ENCODE results near the gene ZNF750. TPM values are rescaled to one million over a fixed set of nuclear protein-coding genes. Genes with fewer than 3 reads are reported as not detected.

Gene ZNF750
- total and polyA plus RNA-seq, 2 of the 13 experiments (the other 11 are each of a cell fraction or from before 2014, with no cell fraction given): not detected

DNA sequence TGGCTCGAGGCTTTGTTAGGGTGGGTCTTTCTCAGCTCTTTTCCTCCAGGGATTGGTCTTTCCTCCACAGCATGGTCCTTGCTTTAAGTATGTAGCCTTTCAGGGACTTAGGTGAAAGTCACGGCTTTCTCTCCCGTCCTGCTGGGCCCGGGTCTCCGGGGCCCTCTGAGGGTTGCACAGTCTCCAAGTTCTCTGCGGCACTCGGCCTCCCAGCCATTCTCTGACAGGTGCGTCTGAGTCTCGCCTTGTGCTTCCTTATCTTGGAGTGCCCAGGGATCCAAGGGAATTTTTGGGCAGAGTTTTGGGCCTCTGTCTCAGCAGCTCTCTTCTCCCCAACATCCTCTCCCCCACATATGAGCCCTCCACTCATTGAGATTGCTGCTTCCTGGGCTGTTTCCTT lies 36.6 kb downstream of the ZNF750 start (continued):
- TF ChIP-seq, protein P1, sequence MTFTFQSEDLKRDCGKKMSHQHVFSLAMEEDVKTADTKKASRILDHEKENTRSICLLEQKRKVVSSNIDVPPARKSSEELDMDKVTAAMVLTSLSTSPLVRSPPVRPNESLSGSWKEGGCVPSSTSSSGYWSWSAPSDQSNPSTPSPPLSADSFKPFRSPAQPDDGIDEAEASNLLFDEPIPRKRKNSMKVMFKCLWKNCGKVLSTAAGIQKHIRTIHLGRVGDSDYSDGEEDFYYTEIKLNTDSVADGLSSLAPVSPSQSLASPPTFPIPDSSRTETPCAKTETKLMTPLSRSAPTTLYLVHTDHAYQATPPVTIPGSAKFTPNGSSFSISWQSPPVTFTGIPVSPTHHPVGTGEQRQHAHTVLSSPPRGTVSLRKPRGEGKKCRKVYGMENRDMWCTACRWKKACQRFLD (CRISPR knock-in tag; IDR thresholded peaks at IDR 0.05; ENCODE audit: borderline replicate concordance): no peak
- TF ChIP-seq SOX5 (CRISPR knock-in tag; IDR thresholded peaks at IDR 0.05; ENCODE audit: borderline replicate concordance): no peak
- no peak for TF ChIP-seq ESRRA (CRISPR knock-in tag; IDR thresholded peaks at IDR 0.05; ENCODE audit: low read depth)
- no peak for TF ChIP-seq SKI (IDR thresholded peaks at IDR 0.05; ENCODE audit: partially characterized antibody)
- no peak for TF ChIP-seq ZNF225 (CRISPR knock-in tag; IDR thresholded peaks at IDR 0.05)
- no peak for TF ChIP-seq TOE1 (CRISPR knock-in tag; IDR thresholded peaks at IDR 0.05)
- TF ChIP-seq ZBTB26 (CRISPR knock-in tag; IDR thresholded peaks at IDR 0.05; ENCODE audit: borderline replicate concordance): no peak
- no peak for TF ChIP-seq ZNF234 (CRISPR knock-in tag; conservative IDR thresholded peaks at IDR 0.05)
- TF ChIP-seq RFX5 (IDR thresholded peaks at IDR 0.05; ENCODE audit: low read depth, low read length): no peak
- TF ChIP-seq, protein P2, sequence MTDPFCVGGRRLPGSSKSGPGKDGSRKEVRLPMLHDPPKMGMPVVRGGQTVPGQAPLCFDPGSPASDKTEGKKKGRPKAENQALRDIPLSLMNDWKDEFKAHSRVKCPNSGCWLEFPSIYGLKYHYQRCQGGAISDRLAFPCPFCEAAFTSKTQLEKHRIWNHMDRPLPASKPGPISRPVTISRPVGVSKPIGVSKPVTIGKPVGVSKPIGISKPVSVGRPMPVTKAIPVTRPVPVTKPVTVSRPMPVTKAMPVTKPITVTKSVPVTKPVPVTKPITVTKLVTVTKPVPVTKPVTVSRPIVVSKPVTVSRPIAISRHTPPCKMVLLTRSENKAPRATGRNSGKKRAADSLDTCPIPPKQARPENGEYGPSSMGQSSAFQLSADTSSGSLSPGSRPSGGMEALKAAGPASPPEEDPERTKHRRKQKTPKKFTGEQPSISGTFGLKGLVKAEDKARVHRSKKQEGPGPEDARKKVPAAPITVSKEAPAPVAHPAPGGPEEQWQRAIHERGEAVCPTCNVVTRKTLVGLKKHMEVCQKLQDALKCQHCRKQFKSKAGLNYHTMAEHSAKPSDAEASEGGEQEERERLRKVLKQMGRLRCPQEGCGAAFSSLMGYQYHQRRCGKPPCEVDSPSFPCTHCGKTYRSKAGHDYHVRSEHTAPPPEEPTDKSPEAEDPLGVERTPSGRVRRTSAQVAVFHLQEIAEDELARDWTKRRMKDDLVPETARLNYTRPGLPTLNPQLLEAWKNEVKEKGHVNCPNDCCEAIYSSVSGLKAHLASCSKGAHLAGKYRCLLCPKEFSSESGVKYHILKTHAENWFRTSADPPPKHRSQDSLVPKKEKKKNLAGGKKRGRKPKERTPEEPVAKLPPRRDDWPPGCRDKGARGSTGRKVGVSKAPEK (CRISPR knock-in tag; IDR thresholded peaks at IDR 0.05; ENCODE audit: borderline replicate concordance): no peak
